ENCODE results near the gene LPAR1.
"Not testable (repeated sequence)": the region's sequence is repeated elsewhere in the genome, so short reads cannot be mapped to it uniquely, and the experiment has no call there.

The LPAR1 gene

GRCh38 chr9:111038331-111039230 lies at the start of gene LPAR1:
Gene LPAR1 (minus strand): TSS chr9:111038470. CDS start chr9:110972117, 66,353 bp downstream.
- no peak for DNase-seq (ENCODE audit: low spot score)

DNA sequence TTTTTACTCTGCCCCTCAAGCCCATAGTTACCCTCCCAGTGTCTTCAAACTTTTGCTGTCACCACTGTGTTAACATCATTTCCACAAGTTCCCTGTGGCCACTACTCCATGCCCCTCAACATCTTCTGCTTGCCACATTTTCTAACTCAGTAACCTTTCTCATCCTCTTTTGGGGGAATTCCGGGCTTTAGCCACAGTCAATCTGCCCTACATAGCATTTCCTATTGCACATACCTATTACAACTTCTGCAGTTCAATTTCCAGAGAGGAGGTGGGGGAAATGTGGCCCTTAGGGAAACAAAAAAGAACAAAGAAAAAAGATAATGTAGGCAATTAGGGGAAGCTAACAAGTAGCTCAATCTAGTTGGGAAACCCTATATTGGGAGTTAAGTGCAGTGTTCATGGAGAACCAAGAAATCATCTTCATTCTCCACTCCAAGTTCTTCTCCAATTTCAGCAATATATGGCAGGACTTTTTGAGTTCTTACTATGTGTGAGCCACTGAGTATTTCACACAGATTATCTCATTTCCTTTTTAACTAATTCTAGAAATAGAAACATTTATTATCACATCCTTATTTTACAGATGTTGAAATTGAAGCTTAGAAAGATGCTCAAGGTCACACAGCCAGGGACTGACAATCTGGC lies 40.2 kb upstream of the LPAR1 start:
- no peak for DNase-seq (ENCODE audit: low spot score)

DNA sequence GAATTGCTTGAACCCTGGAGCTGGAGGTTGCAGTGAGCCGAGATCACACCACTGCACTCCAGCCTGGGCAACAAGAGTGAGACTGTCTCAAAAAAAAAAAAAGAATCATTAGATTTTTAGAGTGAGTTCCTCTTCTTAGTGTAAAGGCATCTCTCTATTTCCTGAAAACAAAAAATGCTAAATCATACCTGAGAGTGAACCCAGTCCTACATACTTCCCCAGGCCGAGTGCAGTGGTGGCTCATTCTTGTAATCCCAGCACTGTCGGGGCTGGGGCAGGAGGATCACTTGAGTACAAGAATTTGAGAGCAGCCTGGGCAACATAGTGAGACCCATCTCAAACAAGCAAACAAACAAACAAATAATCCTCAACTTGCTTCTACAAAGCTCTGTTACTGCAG lies 38.2 kb upstream of the LPAR1 start:
- no peak for DNase-seq (ENCODE audit: low spot score)

GRCh38 chr9:111076042-111076441 lies 37.8 kb upstream of the LPAR1 start:
- no peak for DNase-seq (ENCODE audit: low spot score)

- no peak for DNase-seq (ENCODE audit: low spot score)
Measured at GRCh38 chr9:111074395-111074794, 36.1 kb upstream of the LPAR1 start.

DNA sequence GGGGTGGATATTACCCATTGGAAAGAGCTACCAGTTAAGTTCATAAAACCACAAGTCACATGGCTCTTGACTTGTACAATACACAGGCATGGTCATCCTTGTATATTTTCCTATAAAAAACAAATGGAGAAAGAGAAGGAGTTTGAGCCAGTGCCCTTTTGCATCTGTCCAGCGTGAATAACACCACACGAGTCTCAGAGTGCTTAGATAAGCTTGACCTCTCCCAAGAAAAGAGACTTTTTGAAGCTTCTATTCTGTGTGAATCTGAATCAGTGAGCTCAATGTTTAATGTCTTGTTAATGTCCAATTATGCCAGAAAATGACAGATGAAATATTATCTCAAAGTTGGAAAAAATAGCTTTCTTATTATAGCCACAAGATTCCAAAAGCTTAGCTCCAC lies 30.9 kb upstream of the LPAR1 start:
- DNase-seq (ENCODE audit: low spot score) = no peak

GRCh38 chr9:111068771-111069170 lies 30.5 kb upstream of the LPAR1 start:
- no peak for DNase-seq (ENCODE audit: low spot score)

DNA sequence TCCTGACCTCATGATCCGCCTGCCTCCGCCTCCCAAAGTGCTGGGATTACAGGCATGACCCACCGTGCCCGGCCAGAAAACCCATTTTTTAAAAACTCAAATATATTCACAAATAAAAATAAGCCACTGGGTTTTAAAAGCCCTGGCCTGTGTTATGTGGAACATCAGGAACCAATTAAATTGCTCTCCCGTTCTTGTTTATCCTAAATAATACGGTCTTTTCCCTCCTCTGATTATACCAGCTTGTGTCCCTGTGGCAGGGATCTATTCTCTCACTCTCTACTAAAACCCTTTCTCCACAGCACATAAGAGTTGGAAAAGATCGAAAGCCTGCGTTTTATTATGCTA lies 30.1 kb upstream of the LPAR1 start:
- DNase-seq (ENCODE audit: low spot score) = no peak

- DNase-seq (ENCODE audit: low spot score) = no peak
Measured at GRCh38 chr9:111066468-111066867, 28.2 kb upstream of the LPAR1 start.

DNA sequence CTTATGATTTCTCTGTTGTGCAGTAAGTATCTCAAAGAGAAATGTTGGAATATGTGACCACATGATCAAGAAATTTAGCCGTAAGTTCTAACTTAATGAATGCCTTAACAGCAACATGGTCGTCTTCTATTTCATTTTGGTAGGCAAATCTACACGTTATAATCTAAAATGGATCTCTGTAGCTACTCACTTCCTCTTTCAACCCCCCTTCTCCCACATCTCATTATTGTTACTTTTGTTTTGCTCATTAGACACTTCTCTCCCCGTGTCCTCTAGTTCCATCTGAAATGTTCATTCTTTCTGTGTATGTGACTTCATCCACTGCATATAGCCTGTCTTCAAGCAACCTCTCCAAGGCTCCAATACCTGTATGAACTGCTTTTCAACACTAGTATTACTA lies 27.1 kb upstream of the LPAR1 start:
- no peak for DNase-seq (ENCODE audit: low spot score)

- DNase-seq (ENCODE audit: low spot score) = no peak
Measured at GRCh38 chr9:111064160-111064837, 26.0 kb upstream of the LPAR1 start.

DNA sequence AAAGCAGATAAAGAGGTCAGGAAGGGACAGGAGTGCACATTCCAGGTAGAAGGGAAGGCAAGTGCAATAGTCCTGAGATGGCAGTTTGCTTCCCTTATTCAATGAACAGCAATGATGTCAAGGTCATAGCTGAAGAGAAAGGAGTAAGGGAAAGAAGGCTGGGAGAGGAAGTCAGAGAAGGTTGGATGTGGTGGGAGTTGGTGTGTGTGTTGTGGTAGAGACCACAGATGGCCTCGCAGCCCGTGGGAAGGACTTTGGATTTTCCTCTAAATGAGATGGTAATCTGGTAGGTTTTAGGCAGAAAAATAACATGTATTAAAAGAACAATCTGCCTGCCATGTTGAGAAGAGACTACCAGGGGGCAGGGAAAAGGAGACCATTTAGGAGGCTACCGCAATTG lies 25.1 kb upstream of the LPAR1 start:
- no peak for DNase-seq (ENCODE audit: low spot score)

DNA sequence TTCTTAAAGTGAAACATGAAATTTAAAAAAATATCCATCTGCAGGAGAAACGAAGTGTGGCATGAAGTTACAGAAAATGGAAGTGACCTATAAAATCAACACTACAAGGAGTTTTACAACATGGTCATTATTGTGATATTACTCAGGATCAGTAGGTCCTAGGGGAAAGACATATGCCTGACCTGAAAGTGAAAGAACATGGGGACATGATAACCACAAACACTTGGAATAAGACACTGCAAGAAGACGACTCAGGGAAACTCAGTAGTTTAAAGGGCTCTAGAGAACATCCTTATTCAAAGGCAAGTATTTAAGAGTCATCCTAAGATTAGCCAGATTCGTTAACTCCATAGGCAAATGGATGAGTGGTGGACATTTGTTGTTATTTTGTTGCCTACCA lies 19.9 kb upstream of the LPAR1 start:
- no peak for DNase-seq (ENCODE audit: low spot score)

DNA sequence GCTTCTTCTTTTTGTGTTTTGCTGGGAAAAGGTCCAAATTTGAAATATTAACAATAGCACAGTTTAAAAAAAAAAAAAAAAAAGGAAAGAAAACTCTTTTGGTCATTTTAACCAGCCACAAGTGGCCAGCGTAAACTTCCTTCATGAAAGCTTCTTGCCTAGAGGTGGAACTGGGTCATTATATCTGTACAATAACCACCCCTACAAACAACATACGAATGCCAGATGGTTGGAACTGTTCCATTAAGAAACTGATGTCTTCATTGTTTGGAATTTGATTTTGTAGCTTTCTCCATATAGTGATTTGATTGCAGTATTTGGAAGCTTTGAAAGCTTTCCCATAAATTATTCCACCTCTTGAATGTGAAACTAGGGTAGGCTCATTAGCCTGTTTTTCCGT lies 18.3 kb upstream of the LPAR1 start:
- no peak for DNase-seq (ENCODE audit: low spot score)

DNA sequence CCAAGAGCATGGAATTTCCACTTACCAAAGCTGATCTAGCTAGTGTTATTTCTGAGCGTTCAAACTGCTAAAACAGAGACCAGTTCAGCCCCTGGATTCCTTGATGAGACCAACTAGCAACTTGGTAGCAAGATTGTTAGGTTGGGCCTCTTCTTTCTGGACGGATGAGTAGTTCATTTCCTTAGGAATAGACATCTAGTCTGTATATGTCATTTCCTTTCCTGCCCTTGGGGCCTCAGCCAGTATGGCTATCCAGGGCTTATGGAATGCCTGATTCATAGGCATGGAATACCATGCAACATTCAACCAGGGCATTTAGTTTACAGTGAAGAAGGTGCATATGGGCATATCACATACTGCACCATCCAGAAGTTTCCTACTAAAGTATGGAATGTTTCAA lies 14.5 kb upstream of the LPAR1 start:
- no peak for DNase-seq (ENCODE audit: low spot score)

- DNase-seq (ENCODE audit: low spot score) = no peak
Measured at GRCh38 chr9:111051400-111051799, 13.1 kb upstream of the LPAR1 start.

GRCh38 chr9:111050819-111051218 lies 12.5 kb upstream of the LPAR1 start:
- no peak for DNase-seq (ENCODE audit: low spot score)

DNA sequence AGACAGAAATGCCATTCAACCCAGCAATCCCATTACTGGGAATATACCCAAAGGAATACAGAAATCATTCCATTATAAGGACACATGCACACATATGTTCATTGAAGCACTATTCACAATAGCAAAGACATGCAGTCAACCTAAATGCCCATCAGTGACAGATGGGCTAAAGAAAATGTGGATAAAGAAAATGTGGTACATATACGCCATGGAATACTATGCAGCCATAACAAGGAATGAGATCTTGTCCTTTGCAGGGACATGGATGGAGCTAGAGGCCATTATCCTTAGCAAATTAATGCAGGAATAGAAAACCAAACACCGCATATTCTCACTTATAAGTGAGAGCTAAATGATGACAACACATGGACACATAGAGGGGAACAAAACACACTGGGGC lies 9.0 kb upstream of the LPAR1 start:
- DNase-seq (ENCODE audit: low spot score) = not testable (repeated sequence)

- DNase-seq (ENCODE audit: low spot score) = no peak
Measured at GRCh38 chr9:111041902-111042301, 3.6 kb upstream of the LPAR1 start.

GRCh38 chr9:111040494-111040893 lies 2.2 kb upstream of the LPAR1 start:
- DNase-seq (ENCODE audit: low spot score) = no peak

DNA sequence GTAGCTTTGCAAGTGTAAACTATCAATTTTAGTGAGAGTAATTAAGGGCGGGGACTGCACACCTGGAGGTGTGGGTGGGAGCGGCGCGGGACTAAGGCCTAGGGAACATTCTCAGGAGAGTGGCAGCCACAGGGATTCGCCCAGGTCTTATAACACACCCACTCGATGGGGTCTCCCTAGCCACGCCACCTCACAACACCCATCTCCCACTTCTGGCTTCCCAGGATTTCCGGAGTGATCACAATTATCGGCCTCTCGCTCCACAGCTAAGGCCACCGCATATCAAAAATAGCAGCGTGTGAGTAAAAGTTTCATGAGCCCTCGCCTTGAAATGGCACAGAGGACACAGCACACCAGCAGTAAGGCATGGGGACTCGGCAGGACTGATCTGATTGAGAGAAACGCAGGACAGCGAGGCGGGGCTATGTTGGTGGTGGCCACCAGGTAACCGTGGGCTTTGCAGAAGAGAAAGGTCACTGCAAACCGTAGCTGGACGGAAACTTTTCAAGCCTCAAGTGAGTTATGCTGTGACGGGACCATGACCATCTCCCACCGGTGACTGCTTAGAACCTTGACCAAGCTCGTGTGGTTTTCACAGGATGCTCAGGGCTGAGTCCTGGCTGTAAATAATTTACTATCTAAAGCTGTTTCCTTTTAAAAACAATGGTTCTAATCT lies 1.1 kb upstream of the LPAR1 start:
- no peak for DNase-seq (ENCODE audit: low spot score)

DNA sequence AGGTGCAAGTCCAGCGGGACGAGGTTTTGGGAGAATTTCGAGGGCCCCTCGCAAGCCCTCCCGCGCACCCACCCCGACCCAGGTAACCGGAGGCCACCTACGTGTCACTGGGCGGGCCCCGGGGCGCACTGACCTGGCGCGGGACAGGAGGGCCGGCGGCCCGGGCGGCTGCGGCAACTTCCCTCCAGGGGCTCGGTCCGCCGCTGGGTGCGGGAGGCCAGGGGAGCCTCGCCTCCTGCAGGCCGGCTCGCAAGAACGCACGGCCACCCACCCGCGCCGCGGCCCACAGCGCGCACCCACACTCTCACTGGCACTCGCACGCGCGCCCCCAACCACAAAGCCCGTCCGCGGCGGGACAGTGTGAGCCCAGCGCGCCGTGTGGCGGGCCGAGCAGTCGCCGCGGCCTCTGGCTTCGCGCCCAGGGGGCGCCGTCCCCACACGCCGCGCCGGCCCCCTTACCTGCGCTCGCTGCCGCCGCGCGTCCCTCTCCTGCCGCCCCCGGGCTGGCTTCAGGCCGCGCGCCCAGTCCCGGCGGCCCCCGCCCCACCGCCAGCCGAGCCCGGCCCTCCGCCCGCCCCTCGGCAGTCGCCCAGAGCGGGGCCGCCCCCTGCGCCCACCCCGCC lies 451 bp downstream of the LPAR1 start:
- no peak for DNase-seq (ENCODE audit: low spot score)

All from germinal center (tissue), 1 donor.